ENCODE data around the gene BDP1.
"Not testable (repeated sequence)": the region's sequence is repeated elsewhere in the genome, so short reads cannot be mapped to it uniquely, and the experiment has no call there.

BDP1 gene

GRCh38 chr5:71445015-71445414 lies 10.4 kb upstream of the BDP1 start:
- not testable (repeated sequence) for H3K9ac ChIP-seq (ENCODE audit: low read length); H2AK5ac ChIP-seq (ENCODE audit: low read length, severe bottlenecking); DNase-seq; H3K36me3 ChIP-seq (ENCODE audit: control insufficient read depth in 1 of 2, insufficient read depth in 2 of 2, low read depth in 1 of 2, low read length in 2 of 2); H3K23ac ChIP-seq (ENCODE audit: low read length in 2 of 2); H2BK15ac ChIP-seq (ENCODE audit: low read depth, poor library complexity, severe bottlenecking); H3K79me1 ChIP-seq (replicated peaks; ENCODE audit: low read length, poor library complexity, severe bottlenecking); H2AFZ ChIP-seq (ENCODE audit: low read depth, low read length); H3K27ac ChIP-seq (ENCODE audit: low read length, poor library complexity, severe bottlenecking); H3K4me2 ChIP-seq (ENCODE audit: low read length, poor library complexity, severe bottlenecking); H2BK120ac ChIP-seq (ENCODE audit: low read depth, low read length); H4K91ac ChIP-seq (ENCODE audit: low read length); H3K4me3 ChIP-seq (ENCODE audit: insufficient read depth in 1 of 2, low read depth in 1 of 2, low read length in 2 of 2); H3K14ac ChIP-seq (ENCODE audit: low read length in 2 of 2); H3K4ac ChIP-seq (ENCODE audit: low read depth in 1 of 2, low read length in 2 of 2); H2BK5ac ChIP-seq (ENCODE audit: low read depth, low read length, poor library complexity, severe bottlenecking); H3K4me1 ChIP-seq (ENCODE audit: control insufficient read depth, insufficient read depth, low read depth, low read length); H2BK12ac ChIP-seq (ENCODE audit: low read length in 2 of 2); H4K8ac ChIP-seq (ENCODE audit: low read length); H3K9me3 ChIP-seq (ENCODE audit: control insufficient read depth, low read length); H3K18ac ChIP-seq (ENCODE audit: low read depth in 1 of 2, low read length in 2 of 2)
- whole genome bisulfite sequencing, result 77% methylated on average over 1 of the region's 1 CpG
- peaks cover 0 to 18% of the 10 kb centered on the region in 2 experiments for H3K27me3 ChIP-seq (ENCODE audit: control insufficient read depth in 1 of 2, insufficient read depth in 1 of 2, low read length in 2 of 2)

- H2AK5ac ChIP-seq (ENCODE audit: low read length, severe bottlenecking); H3K23ac ChIP-seq (ENCODE audit: low read length in 2 of 2); H3K14ac ChIP-seq (ENCODE audit: low read length in 2 of 2); H3K27ac ChIP-seq (ENCODE audit: low read length, poor library complexity, severe bottlenecking); H4K8ac ChIP-seq (ENCODE audit: low read length); H2AFZ ChIP-seq (ENCODE audit: low read depth, low read length); H2BK5ac ChIP-seq (ENCODE audit: low read depth, low read length, poor library complexity, severe bottlenecking); H3K9ac ChIP-seq (ENCODE audit: low read length); H3K18ac ChIP-seq (ENCODE audit: low read depth in 1 of 2, low read length in 2 of 2); H3K4me1 ChIP-seq (ENCODE audit: control insufficient read depth, insufficient read depth, low read depth, low read length); H3K79me1 ChIP-seq (replicated peaks; ENCODE audit: low read length, poor library complexity, severe bottlenecking); H2BK15ac ChIP-seq (ENCODE audit: low read depth, poor library complexity, severe bottlenecking); H2BK120ac ChIP-seq (ENCODE audit: low read depth, low read length); H3K4me3 ChIP-seq (ENCODE audit: insufficient read depth in 1 of 2, low read depth in 1 of 2, low read length in 2 of 2); H3K9me3 ChIP-seq (ENCODE audit: control insufficient read depth, low read length); H2BK12ac ChIP-seq (ENCODE audit: low read length in 2 of 2); H3K4ac ChIP-seq (ENCODE audit: low read depth in 1 of 2, low read length in 2 of 2); H4K91ac ChIP-seq (ENCODE audit: low read length); H3K36me3 ChIP-seq (ENCODE audit: control insufficient read depth in 1 of 2, insufficient read depth in 2 of 2, low read depth in 1 of 2, low read length in 2 of 2): not testable (repeated sequence)
- DNase-seq, result peak; percentile 7
- peaks cover 3 to 23% of the 10 kb centered on the region in 2 experiments for H3K27me3 ChIP-seq (ENCODE audit: control insufficient read depth in 1 of 2, insufficient read depth in 1 of 2, low read length in 2 of 2)
- 59% methylated on average over 2 of the region's 20 CpGs for WGBS
- peak overlapping the region; percentile 43 for H3K4me2 ChIP-seq (ENCODE audit: low read length, poor library complexity, severe bottlenecking)
Measured at GRCh38 chr5:71445523-71446152, 9.8 kb upstream of the BDP1 start.

- H3K9ac ChIP-seq (ENCODE audit: low read length); H3K4me2 ChIP-seq (ENCODE audit: low read length, poor library complexity, severe bottlenecking); H3K36me3 ChIP-seq (ENCODE audit: control insufficient read depth in 1 of 2, insufficient read depth in 2 of 2, low read depth in 1 of 2, low read length in 2 of 2); H2BK15ac ChIP-seq (ENCODE audit: low read depth, poor library complexity, severe bottlenecking); H3K4me1 ChIP-seq (ENCODE audit: control insufficient read depth, insufficient read depth, low read depth, low read length); H3K27ac ChIP-seq (ENCODE audit: low read length, poor library complexity, severe bottlenecking); H3K14ac ChIP-seq (ENCODE audit: low read length in 2 of 2); H3K9me3 ChIP-seq (ENCODE audit: control insufficient read depth, low read length); H2AFZ ChIP-seq (ENCODE audit: low read depth, low read length); H2BK120ac ChIP-seq (ENCODE audit: low read depth, low read length); DNase-seq; H3K18ac ChIP-seq (ENCODE audit: low read depth in 1 of 2, low read length in 2 of 2); H3K79me1 ChIP-seq (replicated peaks; ENCODE audit: low read length, poor library complexity, severe bottlenecking); H4K8ac ChIP-seq (ENCODE audit: low read length); H3K4ac ChIP-seq (ENCODE audit: low read depth in 1 of 2, low read length in 2 of 2); H3K4me3 ChIP-seq (ENCODE audit: insufficient read depth in 1 of 2, low read depth in 1 of 2, low read length in 2 of 2); H4K91ac ChIP-seq (ENCODE audit: low read length); H2AK5ac ChIP-seq (ENCODE audit: low read length, severe bottlenecking); H3K23ac ChIP-seq (ENCODE audit: low read length in 2 of 2); H2BK5ac ChIP-seq (ENCODE audit: low read depth, low read length, poor library complexity, severe bottlenecking); H2BK12ac ChIP-seq (ENCODE audit: low read length in 2 of 2): not testable (repeated sequence)
- peaks cover 3 to 29% of the 10 kb centered on the region in 2 experiments for H3K27me3 ChIP-seq (ENCODE audit: control insufficient read depth in 1 of 2, insufficient read depth in 1 of 2, low read length in 2 of 2)
- WGBS, result 73% methylated on average over 7 of the region's 13 CpGs
Measured at GRCh38 chr5:71446540-71447216, 8.8 kb upstream of the BDP1 start.

- H3K9ac ChIP-seq (ENCODE audit: low read length); H3K4me1 ChIP-seq (ENCODE audit: control insufficient read depth, insufficient read depth, low read depth, low read length); H3K9me3 ChIP-seq (ENCODE audit: control insufficient read depth, low read length); H3K23ac ChIP-seq (ENCODE audit: low read length in 2 of 2); H3K79me1 ChIP-seq (replicated peaks; ENCODE audit: low read length, poor library complexity, severe bottlenecking); H3K4me3 ChIP-seq (ENCODE audit: insufficient read depth in 1 of 2, low read depth in 1 of 2, low read length in 2 of 2); H4K8ac ChIP-seq (ENCODE audit: low read length); H3K18ac ChIP-seq (ENCODE audit: low read depth in 1 of 2, low read length in 2 of 2); H2AFZ ChIP-seq (ENCODE audit: low read depth, low read length); H3K27ac ChIP-seq (ENCODE audit: low read length, poor library complexity, severe bottlenecking); H2BK12ac ChIP-seq (ENCODE audit: low read length in 2 of 2); H3K4me2 ChIP-seq (ENCODE audit: low read length, poor library complexity, severe bottlenecking); H3K36me3 ChIP-seq (ENCODE audit: control insufficient read depth in 1 of 2, insufficient read depth in 2 of 2, low read depth in 1 of 2, low read length in 2 of 2); H3K14ac ChIP-seq (ENCODE audit: low read length in 2 of 2); H4K91ac ChIP-seq (ENCODE audit: low read length); H2BK120ac ChIP-seq (ENCODE audit: low read depth, low read length); H2BK15ac ChIP-seq (ENCODE audit: low read depth, poor library complexity, severe bottlenecking); H3K4ac ChIP-seq (ENCODE audit: low read depth in 1 of 2, low read length in 2 of 2); H2AK5ac ChIP-seq (ENCODE audit: low read length, severe bottlenecking); H2BK5ac ChIP-seq (ENCODE audit: low read depth, low read length, poor library complexity, severe bottlenecking): not testable (repeated sequence)
- peaks cover 3 to 34% of the 10 kb centered on the region in 2 experiments for H3K27me3 ChIP-seq (ENCODE audit: control insufficient read depth in 1 of 2, insufficient read depth in 1 of 2, low read length in 2 of 2)
- DNase-seq, result peak; percentile 43
- WGBS, result 4% methylated on average over 4 of the region's 6 CpGs
Measured at GRCh38 chr5:71447218-71447808, 8.1 kb upstream of the BDP1 start.

Data from mesenchymal stem cell (in vitro differentiated cells and primary cell).